SK-N-SH (cell line): ENCODE results near the gene VEGFD. TPM values are rescaled to one million over a fixed set of nuclear protein-coding genes. Genes with fewer than 3 reads are reported as not detected.

Experiments used
- CTCF ChIA-PET: fragments of 300-600, 350-600 bp; formaldehyde crosslinking; extraction: SDS; loops from one replicate; lab custom pipeline; 2021; lab: Yijun Ruan, JAX
- POLR2A ChIA-PET: fragments of 350-600 bp; sonication (Branson Sonifier 250); formaldehyde crosslinking; extraction: SDS; loops from one replicate; lab custom pipeline; 2020; ENCODE audit warnings: antibody characterized with exemption, inconsistent platforms; lab: Yijun Ruan, JAX
- DNase-seq: peaks from one replicate; pipeline ENCODE4 v3.0.0; 2012
- H2AFZ ChIP-seq: fragments of 200-600 bp; sonication (generic); 2 replicates; pipeline ENCODE4 v1.8.1; 2016; ENCODE audit warnings: antibody characterized with exemption, mild to moderate bottlenecking, low read depth
- H3F3A ChIP-seq: fragments of 200-600 bp; sonication (generic); replicated peaks from 2 replicates; pipeline ENCODE3; 2016; ENCODE audit warnings: antibody characterized with exemption, mild to moderate bottlenecking; ENCODE audit not compliant: insufficient read depth
- H3K27ac ChIP-seq, 2 experiments: fragments of 200-500 bp in 1 of 2; fragments of 200-600 bp in 1 of 2; sonication (Bioruptor generic) in 1 of 2; sonication (generic), shearing (Covaris generic) in 1 of 2; 2 replicates each; pipeline versions ENCODE4 v1.5.1 to v1.6.1; 2014 to 2016; ENCODE audit warnings: low read depth in 2 of 2, inconsistent platforms in 1 of 2, low read length in 1 of 2, mild to moderate bottlenecking in 1 of 2, mixed read lengths in 1 of 2
- H3K27me3 ChIP-seq: fragments of 200-600 bp; sonication (generic), shearing (Covaris generic); 2 replicates; pipeline ENCODE4 v1.6.1; 2016; ENCODE audit warnings: mixed run types; ENCODE audit not compliant: insufficient read depth
- H3K36me3 ChIP-seq, 2 experiments: fragments of 200-500 bp in 1 of 2; fragments of 200-600 bp in 1 of 2; sonication (Bioruptor generic) in 1 of 2; sonication (generic) in 1 of 2; replicated peaks in 1 of 2; 2 replicates each; pipeline versions ENCODE3 to v1.5.1; 2014 to 2016; ENCODE audit warnings: low read length in 1 of 2, mild to moderate bottlenecking in 1 of 2; ENCODE audit not compliant: insufficient read depth in 2 of 2, control insufficient read depth in 1 of 2
- H3K4me1 ChIP-seq, 2 experiments: fragments of 200-500 bp in 1 of 2; fragments of 200-600 bp in 1 of 2; sonication (Bioruptor generic) in 1 of 2; sonication (generic), shearing (Covaris generic) in 1 of 2; 2 replicates each; pipeline versions ENCODE4 v1.5.1 to v1.6.1; 2014 to 2016; ENCODE audit warnings: low read depth in 1 of 2, low read length in 1 of 2, mixed run types in 1 of 2; ENCODE audit not compliant: insufficient read depth in 2 of 2, control insufficient read depth in 1 of 2
- H3K4me2 ChIP-seq: fragments of 200-600 bp; sonication (generic), shearing (Covaris generic); 2 replicates; pipeline ENCODE4 v1.6.1; 2017; ENCODE audit warnings: mixed run types
- H3K4me3 ChIP-seq, 2 experiments: fragments of 200-500 bp in 1 of 2; fragments of 200-600 bp in 1 of 2; sonication (Bioruptor generic) in 1 of 2; sonication (generic), shearing (Covaris generic) in 1 of 2; 2 replicates each; pipeline versions ENCODE4 v1.5.1 to v1.8.1; 2014 to 2016; ENCODE audit warnings: low read depth in 2 of 2, inconsistent platforms in 1 of 2, low read length in 1 of 2, mild to moderate bottlenecking in 1 of 2, mixed read lengths in 1 of 2, moderate library complexity in 1 of 2
- H3K79me2 ChIP-seq: fragments of 200-600 bp; sonication (generic); 2 replicates; pipeline ENCODE4 v1.8.1; 2017; ENCODE audit warnings: mild to moderate bottlenecking; ENCODE audit not compliant: insufficient read depth
- H3K9ac ChIP-seq: fragments of 200-600 bp; sonication (generic); 2 replicates; pipeline ENCODE4 v1.6.1; 2017; ENCODE audit warnings: mixed run types
- H3K9me2 ChIP-seq: fragments of 200-600 bp; sonication (generic); 2 replicates; pipeline ENCODE4 v1.6.1; 2017; ENCODE audit warnings: mixed run types
- H3K9me3 ChIP-seq: fragments of 200-600 bp; sonication (generic); 2 replicates; pipeline ENCODE4 v1.6.1; 2017; ENCODE audit warnings: mixed run types, mild to moderate bottlenecking, moderate library complexity
- H4K20me1 ChIP-seq: fragments of 200-600 bp; sonication (generic); 2 replicates; pipeline ENCODE4 v1.6.1; 2017; ENCODE audit warnings: mild to moderate bottlenecking, mixed run types; ENCODE audit not compliant: insufficient read depth
- CTCF ChIP-seq: fragments of 200-600 bp; sonication (generic); IDR thresholded peaks from 2 replicates; pipeline ENCODE4 v1.6.1; 2017; ENCODE audit warnings: antibody characterized with exemption, mild to moderate bottlenecking, moderate library complexity
- ELF1 ChIP-seq: IDR thresholded peaks from 2 replicates; pipeline ENCODE4 v1.4.0; 2012
- EP300 ChIP-seq, 2 experiments: IDR thresholded peaks; 2 replicates each; pipeline versions ENCODE4 v1.4.0 to v1.6.1; 2012; ENCODE audit warnings: borderline replicate concordance in 1 of 2, low read depth in 1 of 2, low read length in 1 of 2
- EZH2phosphoT487 ChIP-seq: fragments of 200-600 bp; sonication (generic); IDR thresholded peaks from 2 replicates; pipeline ENCODE4 v1.6.1; 2017; ENCODE audit warnings: low read depth, mixed run types, mild to moderate bottlenecking, antibody characterized with exemption, moderate library complexity, borderline replicate concordance
- FOSL2 ChIP-seq: IDR thresholded peaks from 2 replicates; pipeline ENCODE4 v1.4.0; 2012; ENCODE audit warnings: low read depth, mild to moderate bottlenecking, moderate library complexity, borderline replicate concordance
- FOXJ3 ChIP-seq: sonication (generic); formaldehyde crosslinking; IDR thresholded peaks from 2 replicates; pipeline ENCODE4 v1.5.1; 2020; ENCODE audit warnings: mild to moderate bottlenecking, missing genetic modification reagents
- IRF3 ChIP-seq: fragments of 150-350 bp; IDR thresholded peaks from 2 replicates; pipeline ENCODE4 v1.6.1; 2016; ENCODE audit warnings: mild to moderate bottlenecking, low read depth, low read length
- JUND ChIP-seq: IDR thresholded peaks from 2 replicates; pipeline ENCODE4 v1.4.0; 2012
- MXI1 ChIP-seq: IDR thresholded peaks from 2 replicates; pipeline ENCODE4 v1.6.1; 2012; ENCODE audit warnings: mild to moderate bottlenecking, low read depth, low read length, improper control_type of control experiment
- REST ChIP-seq: IDR thresholded peaks from 2 replicates; pipeline ENCODE4 v1.6.1; 2012; ENCODE audit warnings: mild to moderate bottlenecking, low read depth, low read length, moderate library complexity
- SMC3 ChIP-seq: IDR thresholded peaks from 2 replicates; pipeline ENCODE4 v1.6.1; 2012; ENCODE audit warnings: low read depth, low read length, improper control_type of control experiment
- TAF1 ChIP-seq: IDR thresholded peaks from 2 replicates; pipeline ENCODE4 v1.6.1; 2012; ENCODE audit warnings: low read depth, mild to moderate bottlenecking, low read length, moderate library complexity, borderline replicate concordance
- TCF12 ChIP-seq: IDR thresholded peaks from 2 replicates; pipeline ENCODE4 v1.4.0; 2012
- USF2 ChIP-seq: fragments of 150-350 bp; IDR thresholded peaks from 2 replicates; pipeline ENCODE4 v1.6.1; 2017; ENCODE audit warnings: antibody characterized with exemption, low read length, low read depth, borderline replicate concordance
- YY1 ChIP-seq: IDR thresholded peaks from 2 replicates; pipeline ENCODE4 v1.4.0; 2012; ENCODE audit warnings: low read depth, mild to moderate bottlenecking
- ZBTB33 ChIP-seq: IDR thresholded peaks from 2 replicates; pipeline ENCODE4 v1.4.0; 2012; ENCODE audit warnings: low read depth, borderline replicate concordance
- WGBS: methylation state at CpG from one replicate; pipeline ENCODE4 v1.1.6; 2017; ENCODE audit warnings: low lambda C conversion rate; 5-methylcytosine and 5-hydroxymethylcytosine counted together
- polyA plus RNA-seq, 3 experiments: library from polyadenylated mRNA; depleted of rRNA; stranded (reverse); fragments of >200 nt; gene quantifications; 2 replicates each; pipeline ENCODE4 v1.2.3, GENCODE V29; 2012
- TF ChIP-seq, protein P1 (sequence below): IDR thresholded peaks from 2 replicates; pipeline ENCODE4 v1.4.0; 2012; ENCODE audit warnings: low read depth

Gene VEGFD
- polyA plus RNA-seq, 1 of the 3 experiments (the other 2 are of a cell fraction): 5.3 TPM

- Histone ChIP-seq H3F3A (no peaks in the 10 kb centered on the region), H3K79me2 (peaks cover 24% of the 10 kb centered on the region; the same call in 1 of the 2 replicates), H3K9me3 (no peaks in the 10 kb centered on the region), H3K4me1 (no peaks in the 10 kb centered on the region), H3K9me2 (no peaks in the 10 kb centered on the region), H3K27me3 (0 out of 2 replicates have a peak, but pooled peaks cover 3% of the 10 kb centered on the region), H3K27ac (peak overlapping the region in 1 of 2 experiments; percentile 64; a peak in 3 of 4 replicates), H3K9ac (peak overlapping the region; percentile 80), H3K4me3 (peak overlapping the region; percentile 61 to 70), H3K4me2 (peak overlapping the region; percentile 77), H3K36me3 (peaks cover 0 to 21% of the 10 kb centered on the region in 2 experiments), H4K20me1 (no peaks in the 10 kb centered on the region), H2AFZ (peak overlapping the region; percentile 64; the same call in 1 of the 2 replicates)
- WGBS: 10% methylated on average over 7 of the region's 7 CpGs
- CTCF ChIA-PET: interaction anchor here (1.2 kb wide), 1 partner anchor 35 kb away, joined by 3 read pairs; no protein-coding TSS in a partner anchor
- POLR2A ChIA-PET: no interaction called here
- no peak for DNase-seq
- TF ChIP-seq TAF1: no peak
- TF ChIP-seq REST: no peak
- no peak for TF ChIP-seq ELF1
- TF ChIP-seq EP300 (IDR thresholded peaks at IDR 0.05; ENCODE audit: borderline replicate concordance in 1 of 2, low read depth in 1 of 2, low read length in 1 of 2): no peak
These were observed 49.7 kb downstream of the VEGFD start for GRCh38 chrX:15334561-15334960.

GRCh38 chrX:15328821-15329220 is 55.4 kb downstream of the VEGFD start:
- Histone ChIP-seq H3K9me3 (no peaks in the 10 kb centered on the region), H3K9me2 (no peaks in the 10 kb centered on the region), H2AFZ (no peak overlapping the region), H3K4me1 (no peaks in the 10 kb centered on the region; a peak in 1 of 4 replicates), H3K36me3 (peaks cover 7 to 31% of the 10 kb centered on the region in 2 experiments), H3K79me2 (peaks cover 11% of the 10 kb centered on the region; the same call in 1 of the 2 replicates), H4K20me1 (no peaks in the 10 kb centered on the region), H3K9ac (no peak overlapping the region), H3K27ac (no peak overlapping the region), H3K4me2 (no peak overlapping the region), H3K27me3 (0 out of 2 replicates have a peak, but pooled peaks cover 3% of the 10 kb centered on the region), H3K4me3 (no peak overlapping the region), H3F3A (no peaks in the 10 kb centered on the region)
- DNase-seq: no peak
- ChIA-PET POLR2A (no interaction called here), CTCF (no interaction called here)
- 29% methylated on average over 2 of the region's 2 CpGs for WGBS
- TF ChIP-seq USF2: no peak
- no peak for TF ChIP-seq YY1
- TF ChIP-seq, protein P1, sequence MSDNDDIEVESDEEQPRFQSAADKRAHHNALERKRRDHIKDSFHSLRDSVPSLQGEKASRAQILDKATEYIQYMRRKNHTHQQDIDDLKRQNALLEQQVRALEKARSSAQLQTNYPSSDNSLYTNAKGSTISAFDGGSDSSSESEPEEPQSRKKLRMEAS: no peak
- TF ChIP-seq JUND: no peak
- TF ChIP-seq FOXJ3: no peak
- TF ChIP-seq MXI1: no peak
- no peak for TF ChIP-seq TCF12
- TF ChIP-seq ZBTB33: no peak
- no peak for TF ChIP-seq FOSL2
- no peak for TF ChIP-seq CTCF
- no peak for TF ChIP-seq EP300 (IDR thresholded peaks at IDR 0.05; ENCODE audit: borderline replicate concordance in 1 of 2, low read depth in 1 of 2, low read length in 1 of 2)
- no peak for TF ChIP-seq IRF3
- no peak for TF ChIP-seq ELF1
- no peak for TF ChIP-seq SMC3
- no peak for TF ChIP-seq EZH2phosphoT487
